ENCODE measurements around the gene C4orf51.
"Not testable (repeated sequence)": the region's sequence is repeated elsewhere in the genome, so short reads cannot be mapped to it uniquely, and the experiment has no call there.

Gene C4orf51

DNA sequence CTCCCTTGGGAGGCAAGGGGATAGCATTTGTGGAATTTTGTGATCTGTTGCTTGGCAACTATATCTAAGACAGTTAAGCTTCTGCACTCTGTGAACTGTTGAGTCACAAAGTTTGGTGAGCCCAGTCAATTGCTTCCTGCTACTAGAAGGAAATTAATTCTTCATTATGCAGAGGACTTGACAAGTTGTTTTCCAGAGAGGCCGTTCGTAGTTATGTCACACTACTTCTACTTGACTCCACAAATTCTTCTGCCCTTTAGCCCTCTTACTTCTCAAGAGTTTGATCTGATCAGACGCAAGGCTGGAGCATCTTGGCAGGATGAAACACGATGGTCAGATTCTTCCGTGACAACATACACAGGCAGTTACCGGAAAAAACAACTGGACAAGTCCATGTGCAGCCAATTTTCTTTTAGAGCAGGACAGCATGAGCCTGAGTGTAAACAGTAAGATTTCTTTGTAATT lies at the start of gene C4orf51:
C4orf51 (plus strand) TSS at position 156 of the 465 bp plus-strand sequence; CDS start at position 214, 58 bp downstream.
- peak; percentile 29 for DNase-seq

GRCh38 chr4:145635117-145635516 lies 44.8 kb upstream of the C4orf51 start:
- DNase-seq: no peak

- no peak for DNase-seq
These were observed 44.3 kb upstream of the C4orf51 start for GRCh38 chr4:145635630-145636029.

DNA sequence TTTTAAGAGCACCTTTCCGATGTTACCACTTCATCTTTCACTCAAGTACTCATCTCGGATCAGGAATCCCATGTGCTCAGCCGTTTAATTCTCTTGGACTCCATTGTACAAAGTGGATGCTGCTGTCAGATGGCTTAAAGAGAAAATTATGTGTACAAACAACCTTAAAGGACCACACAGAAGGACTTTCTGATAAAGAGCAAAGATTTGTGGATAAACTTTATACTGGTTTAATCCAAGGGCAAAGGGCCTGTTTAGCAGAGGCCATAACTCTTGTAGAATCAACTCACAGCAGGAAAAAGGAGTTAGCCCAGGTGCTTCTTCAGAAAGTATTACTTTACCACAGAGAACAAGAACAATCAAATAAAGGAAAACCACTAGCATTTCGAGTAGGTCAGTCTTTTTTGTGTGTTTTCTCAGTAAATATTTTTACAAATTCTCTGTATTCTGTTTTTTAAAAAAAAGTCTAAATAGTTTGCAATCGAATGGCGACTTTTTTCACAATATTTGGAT lies 40.7 kb upstream of the C4orf51 start:
- DNase-seq: no peak

DNA sequence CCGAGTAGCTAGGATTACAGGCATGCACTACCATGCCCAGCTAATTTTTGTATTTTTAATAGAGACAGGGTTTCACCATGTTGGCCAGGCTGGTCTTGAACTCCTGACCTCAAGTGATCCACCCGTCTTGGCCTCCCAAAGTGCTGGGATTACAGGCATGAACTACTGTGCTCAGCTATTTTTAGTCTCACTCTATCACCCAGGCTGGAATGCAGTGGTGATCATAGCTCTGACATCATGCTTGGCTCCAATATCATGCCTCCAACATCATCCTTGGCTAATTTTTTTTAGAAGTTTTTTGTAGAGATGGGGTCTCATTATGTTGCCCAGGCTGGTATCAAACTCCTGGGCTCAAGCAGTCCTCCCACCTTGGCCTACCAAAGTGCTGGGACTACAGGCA lies 39.7 kb upstream of the C4orf51 start:
- DNase-seq: not testable (repeated sequence)

GRCh38 chr4:145643295-145643694 lies 36.7 kb upstream of the C4orf51 start:
- no peak for DNase-seq

DNA sequence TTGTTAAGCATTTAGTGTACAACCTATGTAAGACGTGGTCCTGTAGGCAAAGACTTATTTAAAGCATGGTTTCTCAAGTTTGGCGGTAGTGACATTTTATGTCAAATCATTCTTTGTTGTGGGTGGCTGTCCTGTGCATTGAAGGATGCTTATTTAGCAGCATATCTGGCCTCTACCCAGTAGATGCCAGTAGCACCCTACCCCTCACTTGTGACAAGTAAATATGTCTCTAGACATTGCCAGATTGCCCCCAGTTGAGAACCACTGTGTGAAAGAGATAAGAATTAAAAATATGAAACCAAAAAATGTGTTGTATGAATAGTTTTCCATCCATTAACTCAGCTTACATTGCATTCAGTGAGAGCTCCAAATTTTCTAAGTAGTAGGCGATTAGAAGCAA lies 35.2 kb upstream of the C4orf51 start:
- DNase-seq: no peak

GRCh38 chr4:145656156-145656555 lies 23.8 kb upstream of the C4orf51 start:
- no peak for DNase-seq

DNA sequence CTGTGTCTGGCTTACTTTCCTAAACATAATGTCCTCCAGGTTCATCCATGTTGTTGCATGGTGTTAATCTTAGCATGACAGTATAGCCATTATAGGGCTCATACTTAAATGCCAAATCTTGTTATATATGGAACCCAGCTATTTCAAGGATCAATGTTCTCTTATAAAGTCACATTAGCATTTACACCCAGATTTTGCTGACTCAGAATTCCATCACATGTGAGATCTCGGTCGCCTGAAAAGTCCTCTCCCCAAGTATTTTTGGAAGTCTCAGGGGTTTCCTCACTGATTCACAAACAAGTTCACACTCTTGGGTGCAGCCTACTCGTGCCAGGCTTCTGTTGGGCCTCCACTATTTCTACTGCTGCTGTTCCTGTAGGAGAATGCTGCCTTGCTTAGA lies 19.9 kb upstream of the C4orf51 start:
- no peak for DNase-seq

DNA sequence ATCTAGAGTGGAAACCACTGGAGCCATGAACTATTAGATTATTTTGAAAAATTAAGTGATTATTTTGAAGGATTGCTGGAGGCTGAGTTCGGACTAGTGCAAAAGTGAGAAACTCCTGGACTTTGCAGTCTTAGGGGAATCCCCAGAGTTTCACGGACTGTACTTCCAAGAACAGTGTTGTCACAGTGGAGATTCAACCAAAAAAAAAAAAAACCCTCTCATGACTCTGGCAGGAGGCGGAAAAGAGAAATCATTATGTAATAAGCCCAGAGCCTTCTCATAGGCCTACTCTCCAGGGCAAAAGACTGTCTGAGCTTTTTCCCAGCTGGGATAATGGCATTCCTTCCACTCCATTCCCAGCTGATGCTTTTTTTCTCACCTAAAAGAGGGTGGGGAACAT lies 16.8 kb upstream of the C4orf51 start:
- DNase-seq: no peak

DNA sequence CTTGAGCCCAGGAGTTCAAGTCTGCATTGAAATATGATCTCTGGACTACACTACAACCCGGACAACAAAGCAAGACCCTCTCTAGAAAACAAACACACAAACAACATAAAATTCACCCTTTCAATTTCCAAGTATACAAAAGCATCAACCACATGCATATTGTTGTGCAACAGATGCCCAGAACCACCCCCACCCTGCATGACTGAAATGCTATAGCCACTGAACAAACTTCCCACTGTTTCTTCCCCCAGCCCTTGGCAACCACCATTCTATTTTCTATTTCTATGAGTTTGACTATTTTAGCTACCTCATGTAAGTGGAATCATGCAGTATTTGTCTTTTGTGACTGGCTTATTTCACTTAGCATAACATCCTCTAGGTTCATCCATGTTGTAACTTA lies 14.2 kb upstream of the C4orf51 start:
- no peak for DNase-seq

DNA sequence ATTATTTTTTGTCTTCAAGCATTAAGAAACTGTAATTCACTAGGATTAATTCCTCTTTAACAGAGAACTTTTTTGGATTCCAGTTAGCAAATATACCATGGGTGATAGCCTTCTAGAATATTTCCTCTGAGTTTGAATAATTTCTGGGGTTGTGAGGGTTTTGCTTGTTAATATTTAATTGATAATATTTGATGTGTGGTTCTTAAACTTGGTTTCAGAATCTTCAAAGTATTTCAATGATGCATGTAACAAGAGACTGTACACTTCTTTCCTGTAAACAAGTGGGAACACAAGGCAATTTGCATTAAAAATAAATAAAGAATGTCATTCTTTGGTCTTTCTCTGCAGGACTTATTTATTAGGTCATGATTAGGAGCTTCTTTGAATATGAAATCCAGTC lies 9.5 kb upstream of the C4orf51 start:
- no peak for DNase-seq

- peak; percentile 66 for DNase-seq
These were observed 426 bp upstream of the C4orf51 start for GRCh38 chr4:145679520-145679919.

DNA sequence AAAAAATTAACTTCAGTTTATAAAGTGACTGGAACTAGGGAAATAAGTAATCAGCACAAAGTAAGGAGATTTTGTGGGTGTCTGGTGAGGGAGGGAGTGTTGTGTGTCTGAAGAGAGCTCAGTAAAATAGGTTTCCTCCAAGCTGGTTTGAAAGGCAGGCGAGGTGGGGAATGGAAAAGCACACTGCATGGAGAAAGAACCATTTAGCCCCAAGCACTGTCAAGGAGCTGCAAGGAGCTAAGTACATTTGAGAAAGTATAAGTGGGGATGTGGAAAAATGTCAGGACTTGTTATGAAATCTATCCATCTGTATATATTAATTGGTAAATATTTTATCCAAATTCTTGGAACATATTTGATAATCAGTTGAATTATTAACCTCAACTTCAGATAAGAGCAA lies 956 bp downstream of the C4orf51 start:
- DNase-seq: no peak

GRCh38 chr4:145681518-145681917 lies 1.6 kb downstream of the C4orf51 start:
- DNase-seq: no peak

DNA sequence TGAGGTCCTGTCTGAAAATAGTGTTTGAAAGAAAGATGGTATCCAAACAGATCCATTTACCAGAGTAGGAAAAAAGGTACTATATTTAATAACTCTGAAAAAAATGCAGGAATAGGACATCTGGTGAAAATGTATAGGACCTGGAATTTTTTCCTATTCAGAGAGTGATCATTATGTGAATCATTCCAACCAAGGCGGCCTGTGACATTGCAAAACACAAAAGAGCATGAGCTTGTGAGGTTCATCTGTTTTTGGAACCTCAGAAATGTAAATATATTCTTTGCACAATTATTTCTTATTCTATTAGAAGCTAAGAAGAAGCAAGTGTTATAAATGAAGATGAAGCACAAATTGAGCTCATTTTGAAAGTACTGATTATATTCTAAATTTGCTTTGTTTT lies 2.0 kb downstream of the C4orf51 start:
- no peak for DNase-seq

GRCh38 chr4:145686991-145687390 lies 7.0 kb downstream of the C4orf51 start:
- no peak for DNase-seq

GRCh38 chr4:145690610-145691009 lies 10.7 kb downstream of the C4orf51 start:
- DNase-seq: no peak

DNA sequence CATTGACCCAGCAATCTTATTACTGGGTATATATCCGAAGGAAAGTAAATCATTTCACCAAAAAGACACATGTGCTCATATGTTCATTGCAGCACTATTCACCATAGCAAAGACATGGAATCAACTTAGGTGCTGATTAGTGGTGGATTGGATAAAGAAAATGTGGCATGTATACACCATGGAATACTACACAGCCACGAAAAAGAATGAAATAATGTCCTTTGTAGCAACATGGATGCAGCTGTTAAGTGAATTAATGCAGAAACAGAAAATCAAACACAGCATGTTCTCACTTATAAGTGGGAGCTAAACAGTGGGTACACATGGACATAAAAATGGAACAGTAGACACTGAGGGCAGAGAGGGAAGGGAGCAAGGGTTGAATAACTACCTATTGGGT lies 11.5 kb downstream of the C4orf51 start:
- DNase-seq: not testable (repeated sequence)

DNA sequence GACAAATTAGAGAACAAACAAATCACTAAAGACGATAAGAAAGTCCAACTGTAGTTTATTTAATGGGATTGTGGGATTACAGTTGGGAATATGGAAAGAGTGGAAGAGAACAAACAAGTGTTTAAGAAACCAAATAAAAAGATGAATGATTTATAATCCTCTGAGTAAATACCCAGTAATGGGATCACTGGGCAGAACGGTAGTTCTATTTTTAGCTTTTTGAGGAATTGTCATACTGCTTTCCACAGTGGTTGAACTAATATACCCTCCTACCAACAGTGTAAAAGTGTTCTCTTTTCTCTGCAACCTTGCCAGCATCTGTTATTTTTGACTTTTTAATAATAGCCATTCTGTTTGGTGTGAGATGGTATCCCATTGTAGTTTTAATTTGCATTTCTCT lies 15.0 kb downstream of the C4orf51 start:
- no peak for DNase-seq

DNA sequence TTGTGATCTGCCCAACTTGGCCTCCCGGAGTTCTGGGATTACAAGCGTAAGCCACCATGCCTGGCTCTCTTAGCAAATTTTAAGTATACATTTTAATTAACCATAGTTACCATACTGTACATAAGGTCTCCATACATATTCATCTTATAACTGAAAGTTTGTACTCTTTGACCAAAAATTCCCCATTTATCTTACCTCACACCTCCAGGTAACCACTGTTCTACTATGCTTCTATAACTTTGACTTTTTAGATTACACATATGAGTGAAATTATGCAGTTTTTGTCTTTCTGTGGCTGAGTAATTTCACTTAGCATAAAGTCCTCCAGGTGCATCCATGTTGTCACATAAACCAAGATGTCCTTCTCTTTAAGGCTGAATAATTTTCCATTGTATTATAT lies 17.4 kb downstream of the C4orf51 start:
- DNase-seq: no peak

DNA sequence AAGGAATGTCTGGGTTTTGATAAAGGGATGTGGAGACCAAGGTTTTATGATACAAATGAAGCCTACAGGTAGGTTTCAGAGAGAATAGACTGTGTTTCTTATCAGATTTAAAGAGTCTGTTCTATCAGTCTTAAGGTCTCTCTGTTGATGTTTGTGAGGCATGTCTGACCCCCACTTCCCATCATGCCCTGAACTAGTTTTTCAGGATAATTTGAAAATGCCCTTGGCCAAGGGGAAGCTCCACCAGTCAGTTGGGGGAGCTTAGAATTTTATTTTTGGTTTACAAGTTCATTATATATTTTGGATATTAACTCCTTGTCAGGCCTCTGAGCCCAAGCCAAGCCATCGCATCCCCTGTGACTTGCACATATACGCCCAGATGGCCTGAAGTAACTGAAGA lies 18.6 kb downstream of the C4orf51 start:
- no peak for DNase-seq

DNA sequence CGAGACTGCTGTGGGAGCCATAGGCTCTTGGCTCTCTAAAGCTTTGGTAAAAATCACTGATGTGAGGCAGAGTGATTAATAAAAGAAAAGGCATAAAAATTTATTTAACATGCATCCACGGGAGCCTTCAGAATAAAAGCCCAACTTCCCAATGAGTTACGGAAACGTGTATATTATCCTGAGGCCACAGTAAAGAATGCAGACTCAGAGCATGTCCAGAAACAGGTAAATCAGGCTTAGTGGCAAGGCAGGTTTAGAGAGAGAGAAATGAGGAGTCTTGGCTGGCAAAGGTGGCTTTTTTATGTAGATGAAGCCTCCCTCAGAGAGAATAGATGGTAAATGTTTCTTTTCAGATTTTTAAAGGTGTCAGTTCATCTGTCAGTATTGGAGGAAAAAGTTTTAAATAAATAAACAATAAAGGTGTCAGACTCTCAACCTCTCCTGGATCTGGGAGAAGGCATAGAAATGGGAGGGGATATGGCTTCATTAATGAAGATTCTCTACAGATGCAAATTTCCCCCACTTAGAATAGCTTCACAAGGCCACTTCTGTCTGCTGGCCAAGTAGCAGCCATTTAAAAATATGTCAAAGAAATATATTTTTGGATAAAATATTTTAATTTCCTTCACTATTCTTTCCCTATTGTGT lies 24.0 kb downstream of the C4orf51 start:
- DNase-seq: no peak

DNA sequence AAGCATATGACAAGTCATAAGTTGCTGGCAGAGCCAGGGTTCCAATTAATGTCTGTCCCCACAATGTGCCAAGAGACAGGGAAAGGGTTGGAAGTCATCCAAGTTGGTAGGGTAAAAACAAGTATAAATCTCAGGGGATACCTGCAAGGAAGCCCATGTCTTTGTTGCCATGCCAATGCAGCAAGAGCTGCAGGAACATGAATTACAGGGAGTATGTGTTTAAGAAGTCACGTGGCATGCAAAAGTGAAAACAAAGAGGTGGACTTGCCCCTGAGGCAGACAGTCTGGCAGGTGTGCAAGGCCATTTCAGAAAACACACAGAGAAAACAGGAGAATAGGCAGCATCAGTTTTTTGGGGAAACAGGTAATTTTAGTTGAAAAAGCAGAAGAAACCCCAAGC lies 29.4 kb downstream of the C4orf51 start:
- no peak for DNase-seq

DNA sequence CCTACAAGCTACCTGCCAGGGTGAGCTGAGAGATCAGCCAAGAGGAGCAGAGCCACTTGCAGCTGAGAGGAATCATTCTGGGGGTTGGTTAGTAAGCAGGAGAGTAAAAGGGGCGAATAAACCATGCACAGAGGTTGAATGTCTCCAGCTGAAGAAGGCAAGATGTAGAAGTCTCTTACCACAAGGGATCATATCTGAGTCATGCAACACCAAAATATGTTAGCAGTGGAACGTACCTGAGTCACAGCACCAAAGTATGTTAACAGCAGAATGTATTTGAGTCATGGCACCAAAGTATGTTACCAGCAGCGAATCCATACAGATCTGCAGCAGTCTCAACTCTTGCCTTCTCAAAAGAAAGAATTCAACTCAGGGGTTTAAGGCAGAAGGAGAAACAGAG lies 29.9 kb downstream of the C4orf51 start:
- DNase-seq: peak; percentile 54
